Spinal cord (tissue), 10 donors: ENCODE data around the gene DNAJB1. TPM values are rescaled to one million over a fixed set of nuclear protein-coding genes. Genes with fewer than 3 reads are reported as not detected.

ENCODE experiments used
- DNase-seq, 6 donors: peaks; one replicate each; pipeline versions ENCODE4 v3.0.0 to v3.0.0-alpha.2; 2013 to 2015; ENCODE audit warnings: low spot score in 6 of 6, low read depth in 4 of 6
- H3K27ac ChIP-seq: one replicate; pipeline ENCODE4 v1.5.1; 2013; ENCODE audit warnings: low read depth, low read length, control low read depth
- H3K27me3 ChIP-seq: one replicate; pipeline ENCODE4 v1.6.1; 2013; ENCODE audit warnings: low read length; ENCODE audit not compliant: control insufficient read depth, insufficient read depth
- H3K36me3 ChIP-seq: one replicate; pipeline ENCODE4 v1.6.1; 2013; ENCODE audit warnings: low read length; ENCODE audit not compliant: control insufficient read depth, insufficient read depth
- H3K4me1 ChIP-seq: one replicate; pipeline ENCODE4 v1.6.1; 2013; ENCODE audit warnings: low read length; ENCODE audit not compliant: control insufficient read depth, insufficient read depth
- H3K4me3 ChIP-seq: one replicate; pipeline ENCODE4 v1.5.1; 2013; ENCODE audit warnings: low read depth, low read length, control low read depth
- H3K9me3 ChIP-seq: one replicate; pipeline ENCODE4 v1.6.1; 2013; ENCODE audit warnings: low read length; ENCODE audit not compliant: control insufficient read depth, insufficient read depth
- WGBS: methylation state at CpG from one replicate; pipeline ENCODE4 v1.1.5; 2013; ENCODE audit warnings: missing lambda C conversion rate; ENCODE audit not compliant: insufficient coverage; 5-methylcytosine and 5-hydroxymethylcytosine counted together
- polyA plus RNA-seq, 2 donors: library from polyadenylated mRNA; unstranded; fragments of 120-200 nt; gene quantifications; one replicate each; pipeline ENCODE4 v1.2.1, GENCODE V29; 2013; ENCODE audit not compliant: insufficient read length in 2 of 2
- total RNA-seq, 2 donors: library from RNA; depleted of rRNA in 1 of 2; stranded (reverse); fragments of 120-200 nt in 1 of 2; fragments of >200 nt in 1 of 2; gene quantifications; one replicate each; pipeline versions ENCODE4 v1.2.3 to v1.2.4, GENCODE V29; 2013 to 2014
- donor health status: healthy.

Gene DNAJB1
- total and polyA plus RNA-seq, 4 donors, result 78.3 to 102 (median 88.1) TPM

DNA sequence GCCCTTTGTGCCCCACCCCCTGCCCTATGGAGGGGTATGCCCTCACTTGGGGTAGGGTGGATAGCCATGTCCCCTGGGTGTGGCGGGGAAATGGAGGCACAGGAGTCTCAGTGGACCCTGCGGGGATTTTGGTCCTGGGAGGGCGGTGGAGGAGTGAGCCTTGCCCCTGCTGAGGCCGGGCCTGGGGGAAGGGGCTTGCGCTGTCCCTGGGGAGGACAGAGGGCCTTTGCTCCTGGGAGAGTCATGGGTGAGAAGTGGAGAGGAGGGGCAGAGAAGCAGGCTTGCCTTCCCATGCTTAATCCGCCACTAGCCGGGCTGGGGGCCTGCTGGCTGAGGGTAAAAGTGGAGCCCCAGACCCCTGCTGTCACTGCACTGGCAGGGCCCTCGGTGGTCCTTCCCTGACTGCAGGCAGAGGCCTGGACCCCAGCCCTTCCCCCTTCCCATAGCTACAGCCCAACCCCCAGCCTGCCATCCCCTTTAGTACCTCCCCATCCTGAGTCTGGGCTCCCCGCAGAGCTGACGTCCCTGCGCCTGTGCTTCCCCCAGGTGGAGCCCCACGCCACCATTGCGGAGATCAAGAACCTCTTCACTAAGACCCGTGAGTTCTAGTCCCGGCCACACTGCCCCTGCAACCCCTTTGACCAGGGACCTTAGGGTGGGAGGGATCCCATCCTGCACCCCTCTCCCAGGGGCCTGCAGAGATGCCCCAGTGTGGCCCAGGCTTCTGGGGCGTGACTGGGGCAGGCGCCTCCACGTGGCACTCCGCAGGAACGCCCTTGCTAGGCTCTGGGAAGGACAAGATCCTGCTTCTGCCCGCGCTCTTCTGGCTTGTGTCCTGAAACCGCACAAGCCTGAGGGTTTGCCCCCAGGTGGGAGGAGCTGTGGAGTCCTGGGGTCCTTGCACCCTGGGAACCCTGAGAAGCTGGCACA, 44.7 kb upstream of the DNAJB1 start:
- 81% methylated on average over 21 of the region's 23 CpGs for WGBS
- Histone ChIP-seq H3K4me3 (no peak overlapping the region), H3K27me3 (no peaks in the 10 kb centered on the region), H3K9me3 (no peaks in the 10 kb centered on the region), H3K4me1 (peaks cover 32% of the 10 kb centered on the region), H3K27ac (no peak overlapping the region), H3K36me3 (peaks cover 84% of the 10 kb centered on the region)
- no peak for DNase-seq

DNA sequence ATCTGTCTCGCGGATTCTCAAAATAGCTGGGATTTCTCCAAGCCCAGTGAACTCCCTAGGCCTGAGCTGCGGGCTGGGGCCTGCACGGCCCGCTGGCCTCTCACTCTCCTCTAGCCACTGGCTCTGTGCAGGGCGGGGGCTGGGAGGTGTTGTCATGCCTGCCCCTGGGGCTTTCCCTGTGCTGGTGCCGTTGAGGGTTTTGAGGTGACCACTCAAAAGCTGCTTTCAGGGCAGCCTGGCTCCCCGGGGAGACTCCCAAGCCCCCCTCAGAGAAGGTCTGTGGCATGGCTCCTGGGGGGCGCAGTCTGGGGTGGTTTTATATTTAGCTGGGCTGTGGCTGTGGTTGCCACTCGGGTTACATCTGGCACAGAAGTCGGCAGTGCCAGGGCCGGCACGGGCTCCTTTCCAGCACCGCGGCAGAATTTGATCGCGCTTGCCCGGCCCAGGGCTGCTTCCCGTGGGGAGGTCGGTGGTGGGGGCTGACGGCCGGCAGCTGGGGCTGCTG, 43.7 kb upstream of the DNAJB1 start:
- Histone ChIP-seq H3K4me3 (no peak overlapping the region), H3K4me1 (peaks cover 32% of the 10 kb centered on the region)
- 62% methylated on average over 22 of the region's 22 CpGs for WGBS

DNA sequence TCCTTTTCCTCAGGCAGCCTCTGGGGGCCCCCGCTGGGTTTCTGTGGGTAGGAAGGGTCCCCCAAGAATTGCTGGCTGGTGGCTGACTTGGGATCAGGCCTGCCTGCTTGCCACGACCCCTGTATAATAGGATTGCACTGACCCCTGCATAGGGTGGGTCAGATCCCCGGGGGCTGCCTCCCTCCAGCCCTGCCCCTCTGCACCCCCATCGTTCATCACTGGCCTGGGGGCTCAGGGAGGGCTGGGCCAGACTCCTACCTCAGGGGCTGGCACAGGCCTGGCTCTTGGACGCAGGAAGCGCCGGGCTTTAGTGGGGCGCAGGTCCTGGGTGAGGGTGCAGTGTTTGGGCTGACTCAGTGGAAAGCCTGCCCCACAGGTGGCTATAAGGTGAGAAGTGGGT, 43.1 kb upstream of the DNAJB1 start:
- 83% methylated on average over 8 of the region's 8 CpGs for WGBS
- H3K9me3 ChIP-seq, result no peaks in the 10 kb centered on the region
- no peaks in the 10 kb centered on the region for H3K27me3 ChIP-seq
- DNase-seq, result no peak
- H3K27ac ChIP-seq, result no peak overlapping the region
- H3K4me1 ChIP-seq, result peaks cover 39% of the 10 kb centered on the region
- no peak overlapping the region for H3K4me3 ChIP-seq
- peaks cover 69% of the 10 kb centered on the region for H3K36me3 ChIP-seq

More for the DNA sequence above, 43.7 kb upstream of the DNAJB1 start:
- DNase-seq, result no peak
- Histone ChIP-seq H3K9me3 (no peaks in the 10 kb centered on the region), H3K36me3 (peaks cover 74% of the 10 kb centered on the region), H3K27me3 (no peaks in the 10 kb centered on the region), H3K27ac (peak overlapping the region; percentile 25)

DNA sequence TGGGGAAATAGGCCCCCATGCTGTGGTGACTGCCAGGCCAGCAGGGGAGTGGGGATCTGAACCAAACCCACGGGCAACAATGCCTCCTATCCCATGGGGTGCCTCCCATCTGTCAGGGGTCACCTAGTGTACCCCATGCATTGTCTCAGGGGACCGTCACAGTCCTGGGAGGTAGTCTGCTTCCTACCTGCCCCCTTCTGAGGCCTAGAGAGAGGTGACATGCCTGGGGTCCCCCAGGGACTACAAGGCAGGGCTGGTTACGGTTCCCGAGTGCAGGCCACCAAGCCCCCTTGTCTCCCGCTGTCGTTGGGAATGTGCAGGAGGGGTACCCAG, 42.5 kb upstream of the DNAJB1 start:
- Histone ChIP-seq H3K9me3 (no peaks in the 10 kb centered on the region), H3K27ac (no peak overlapping the region), H3K36me3 (peaks cover 64% of the 10 kb centered on the region), H3K27me3 (no peaks in the 10 kb centered on the region), H3K4me3 (no peak overlapping the region), H3K4me1 (peaks cover 42% of the 10 kb centered on the region)
- 81% methylated on average over 6 of the region's 6 CpGs for WGBS
- DNase-seq, result no peak

DNA sequence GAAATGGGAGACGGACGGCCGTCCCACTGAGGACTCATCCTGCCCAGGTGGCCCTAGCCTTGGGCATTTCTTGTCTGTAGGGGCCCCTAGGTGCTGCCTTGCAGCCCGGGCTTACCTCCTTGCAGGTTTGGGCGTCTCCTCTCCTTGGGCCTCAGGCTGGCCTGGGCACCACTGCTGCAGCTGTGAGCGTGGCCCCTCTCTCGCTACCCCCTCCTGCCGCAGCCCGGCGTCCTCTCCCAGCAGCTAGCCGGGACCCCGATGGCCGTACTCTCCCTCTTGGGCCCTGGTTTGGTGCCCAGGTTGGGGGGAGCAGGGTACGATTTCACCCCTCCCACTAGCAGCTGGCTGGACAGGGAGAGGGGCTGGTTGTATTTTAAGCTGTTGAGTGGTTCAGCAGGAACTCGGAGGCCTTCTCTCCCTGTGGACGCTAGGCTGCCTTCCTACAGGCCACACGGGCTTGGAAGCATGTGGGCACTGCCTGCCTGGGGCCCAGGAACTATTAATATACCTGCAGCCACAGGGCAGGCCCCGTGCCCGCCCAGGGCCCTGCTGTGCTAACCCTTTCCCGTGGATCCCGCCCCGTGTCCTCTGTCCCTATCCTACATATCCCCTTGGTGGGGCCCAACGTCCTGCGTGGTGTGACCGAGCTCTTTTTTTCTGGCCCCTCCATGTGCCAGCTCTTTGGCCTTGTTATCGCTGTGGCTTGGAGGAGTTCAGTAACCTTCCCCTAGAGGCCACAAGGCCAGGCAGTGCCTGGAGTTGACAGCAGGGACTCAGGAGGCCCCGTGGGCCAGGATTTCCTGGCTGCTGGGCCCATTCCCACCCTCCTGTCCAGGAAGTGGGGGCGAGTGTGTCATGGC, 41.9 kb upstream of the DNAJB1 start:
- no peaks in the 10 kb centered on the region for H3K27me3 ChIP-seq
- WGBS, result 86% methylated on average over 18 of the region's 28 CpGs
- no peak overlapping the region for H3K4me3 ChIP-seq
- peaks cover 42% of the 10 kb centered on the region for H3K4me1 ChIP-seq
- no peaks in the 10 kb centered on the region for H3K9me3 ChIP-seq
- peaks cover 58% of the 10 kb centered on the region for H3K36me3 ChIP-seq
- no peak for DNase-seq
- no peak overlapping the region for H3K27ac ChIP-seq

DNA sequence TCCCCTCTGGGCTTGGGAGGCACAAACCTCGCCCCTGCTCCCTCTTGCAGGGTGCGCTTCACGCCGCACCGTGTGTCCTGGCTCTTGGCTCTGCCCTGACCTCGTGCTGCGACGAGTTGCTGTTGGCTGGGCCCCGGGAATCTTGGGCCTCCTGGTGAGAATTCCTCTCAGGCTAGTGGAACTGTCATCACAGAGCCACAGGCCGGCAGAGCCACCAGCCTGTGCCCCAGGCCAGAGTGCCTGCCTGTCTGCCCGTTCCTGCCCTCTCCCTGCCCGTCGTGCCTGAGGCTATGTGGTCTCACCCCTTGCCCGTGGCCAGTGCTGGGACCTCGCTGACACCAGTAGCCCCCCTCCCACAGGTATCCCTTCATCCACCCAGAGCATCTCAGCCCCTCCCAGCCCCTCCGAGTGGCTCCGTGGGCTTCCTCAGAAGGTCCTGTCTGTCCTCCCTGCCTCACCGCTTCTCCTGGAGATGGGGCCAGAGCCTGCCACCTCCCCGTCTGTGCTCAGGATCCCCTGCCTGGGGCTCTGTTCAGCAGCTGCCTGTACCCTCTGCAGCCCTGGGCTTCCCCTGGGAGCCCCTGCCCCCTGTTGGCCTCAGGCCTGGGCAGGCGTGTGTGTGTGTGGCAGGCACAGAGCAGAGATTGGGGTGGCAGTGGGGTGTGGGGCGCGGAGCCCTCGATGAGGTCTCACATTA, 40.3 kb upstream of the DNAJB1 start:
- 73% methylated on average over 19 of the region's 23 CpGs for WGBS
- no peaks in the 10 kb centered on the region for H3K27me3 ChIP-seq
- H3K4me3 ChIP-seq, result no peak overlapping the region
- peaks cover 50% of the 10 kb centered on the region for H3K36me3 ChIP-seq
- no peak overlapping the region for H3K27ac ChIP-seq
- no peak for DNase-seq
- peaks cover 51% of the 10 kb centered on the region for H3K4me1 ChIP-seq
- no peaks in the 10 kb centered on the region for H3K9me3 ChIP-seq

DNA sequence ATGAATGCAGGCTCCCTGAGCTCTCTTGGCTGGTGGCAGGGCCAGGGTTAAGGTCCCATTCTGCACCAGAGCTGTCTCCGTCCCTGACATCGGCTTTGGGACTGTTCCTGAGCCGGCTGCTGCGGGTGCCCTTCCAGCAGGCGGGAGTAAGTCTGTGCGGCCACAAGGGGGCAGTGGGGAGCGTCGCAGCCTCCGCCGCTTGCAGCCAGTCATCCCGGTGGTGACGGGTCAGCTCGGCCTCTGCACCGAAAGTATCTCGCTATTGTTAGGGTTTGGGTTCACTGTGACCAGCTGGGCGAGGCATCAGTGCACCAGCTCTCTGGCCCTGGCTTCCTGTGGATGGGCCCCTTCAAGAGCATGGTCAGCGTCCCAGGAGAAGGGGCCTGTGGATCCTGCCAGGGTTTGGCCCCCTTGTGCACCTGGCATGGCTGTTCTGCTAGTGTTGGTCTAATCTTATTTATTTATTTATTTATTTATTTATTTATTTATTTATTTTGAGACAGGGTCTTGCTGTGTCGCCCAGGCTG, 38.5 kb upstream of the DNAJB1 start:
- Histone ChIP-seq H3K27ac (no peak overlapping the region), H3K9me3 (no peaks in the 10 kb centered on the region), H3K27me3 (no peaks in the 10 kb centered on the region), H3K4me3 (no peak overlapping the region), H3K4me1 (peaks cover 42% of the 10 kb centered on the region), H3K36me3 (peaks cover 42% of the 10 kb centered on the region)
- 9% methylated on average over 17 of the region's 18 CpGs for WGBS
- peak in 2 of 6 donors; percentile 73 to 78 for DNase-seq

DNA sequence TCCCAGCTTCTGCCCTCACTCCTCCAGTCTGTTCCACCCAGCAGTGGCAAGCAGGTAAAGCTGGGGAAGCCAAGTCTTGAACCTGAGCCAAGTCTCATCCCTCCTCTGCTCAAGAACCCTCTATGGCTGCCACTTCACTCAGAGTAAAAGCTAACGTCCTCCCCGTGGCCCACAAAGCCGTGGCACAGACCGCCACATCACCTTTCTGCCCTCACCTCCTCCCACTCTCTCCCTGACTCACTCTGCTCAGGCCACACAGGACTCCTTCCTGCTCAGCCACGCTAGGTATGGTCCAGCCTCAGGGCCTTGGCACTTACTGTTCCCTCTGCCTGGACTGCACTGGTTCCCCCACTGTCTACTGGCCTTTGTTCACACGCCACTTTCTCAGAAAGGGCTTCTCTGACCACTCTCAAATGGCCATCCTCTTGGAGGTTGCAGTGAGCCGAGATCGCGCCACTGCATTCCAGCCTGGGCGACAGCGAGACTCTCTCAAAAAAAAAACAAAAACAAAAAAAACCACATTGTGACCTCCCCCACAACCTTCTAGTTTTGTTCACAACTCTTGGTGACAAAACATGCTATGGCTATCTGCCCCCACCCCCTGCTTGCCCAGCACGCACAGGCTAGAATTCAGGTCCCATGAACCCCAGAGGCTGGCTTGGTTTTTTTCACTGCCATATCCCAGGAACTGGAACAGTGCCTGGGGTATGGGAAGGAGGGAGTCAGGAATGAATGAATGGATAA, 37.9 kb upstream of the DNAJB1 start:
- Histone ChIP-seq H3K9me3 (no peaks in the 10 kb centered on the region), H3K27me3 (no peaks in the 10 kb centered on the region), H3K36me3 (peaks cover 36% of the 10 kb centered on the region), H3K4me3 (no peak overlapping the region), H3K4me1 (peaks cover 41% of the 10 kb centered on the region), H3K27ac (no peak overlapping the region)
- DNase-seq, result no peak
- 73% methylated on average over 7 of the region's 12 CpGs for WGBS
